Pancreas (tissue), 10 donors: Measurements from ENCODE around the gene SLC39A3. TPM values are rescaled to one million over a fixed set of nuclear protein-coding genes. Genes with fewer than 3 reads are reported as not detected.

ENCODE experiments used
- ATAC-seq, 4 donors: fragments of 200-7000 bp; cut with Tn5 transposase; one replicate each; pipeline versions ENCODE4 v1.8.0 to v1.9.1; 2020; ENCODE audit warnings: mild to moderate bottlenecking in 4 of 4, moderate library complexity in 4 of 4
- DNase-seq, 6 donors: peaks; one replicate each; pipeline ENCODE4 v3.0.0-alpha.2; 2020
- FAIRE-seq: peaks from 2 replicates; lab custom pipeline; 2012; peaks lifted over from hg19 to GRCh38; lab: Jason Lieb, UNC
- H3K27ac ChIP-seq, 4 donors: fragments of 200-600 bp; sonication (generic); 1 replicate in 3 of 4; 2 replicates in 1 of 4; pipeline versions ENCODE4 v1.5.0 to v1.8.0; 2020
- H3K27me3 ChIP-seq, 4 donors: fragments of 200-600 bp; one replicate each; pipeline ENCODE4 v1.8.0; 2021
- H3K36me3 ChIP-seq, 3 donors: fragments of 200-600 bp; sonication (generic) in 1 of 3; one replicate each; pipeline versions ENCODE4 v1.5.0 to v1.8.0; 2020 to 2021
- H3K4me1 ChIP-seq, 3 donors: fragments of 200-600 bp; one replicate each; pipeline ENCODE4 v1.8.0; 2021
- H3K4me3 ChIP-seq, 4 donors: fragments of 200-600 bp; sonication (generic) in 2 of 4; one replicate each; pipeline versions ENCODE4 v1.5.0 to v1.8.0; 2020 to 2021
- H3K9me3 ChIP-seq, 4 donors: fragments of 200-600 bp; one replicate each; pipeline ENCODE4 v1.8.0; 2021
- WGBS, 2 donors: extraction: QIAGEN DNeasy Blood & Tissue Kit; methylation state at CpG; one replicate each; pipeline ENCODE4 v1.1.7; 2013; 5-methylcytosine and 5-hydroxymethylcytosine counted together
- intact Hi-C, 3 donors: fragments of 100-400 bp; cut with DNase I; formaldehyde crosslinking; loops; one replicate each; pipeline versions ENCODE4 v1.11.1 to v1.14.2; 2022
- polyA plus RNA-seq, 2 donors: library from polyadenylated mRNA; stranded (reverse); fragments of 200-250 nt; gene quantifications; one replicate each; pipeline ENCODE4 v1.2.3, GENCODE V29; 2013
- total RNA-seq, 6 donors: library from RNA; stranded (reverse); fragmentation: NEBNext Ultra II Directional in 4 of 6; extraction: Animal tissue kit (Norgen Biotek cat#: 25700) in 4 of 6; gene quantifications; one replicate each; pipeline versions ENCODE4 v1.2.1 to v1.2.4, GENCODE V29; 2021 to 2023
- TF ChIP-seq, protein P1 (sequence below), 4 donors: fragments of 200-600 bp; sonication (generic) in 3 of 4; IDR thresholded peaks; one replicate each; pipeline versions ENCODE4 v1.5.0 to v1.8.0; 2021; ENCODE audit warnings: antibody characterized with exemption in 4 of 4
- donor health status: healthy with polysubstance abuse.
- donor health status: DM: no; HTN: no; CAD: no; lungs with moderate emphysema.
- donor health status: DM: no; HTN: no; CAD: no.
- donor health status: control.
- donor health status: control.
- donor health status: Bipolar disorder and iron deficiency.
- donor health status: DM: yes; HTN: yes; CAD: no.
- donor health status: DM: no; HTN: no; CAD: no.
- donor health status: DM: no; HTN: no; CAD: no.
- donor health status: DM: yes; HTN: yes; CAD: no.

Gene SLC39A3
- total and polyA plus RNA-seq, 8 donors: 8.7 to 25.6 (median 13.0) TPM

DNA sequence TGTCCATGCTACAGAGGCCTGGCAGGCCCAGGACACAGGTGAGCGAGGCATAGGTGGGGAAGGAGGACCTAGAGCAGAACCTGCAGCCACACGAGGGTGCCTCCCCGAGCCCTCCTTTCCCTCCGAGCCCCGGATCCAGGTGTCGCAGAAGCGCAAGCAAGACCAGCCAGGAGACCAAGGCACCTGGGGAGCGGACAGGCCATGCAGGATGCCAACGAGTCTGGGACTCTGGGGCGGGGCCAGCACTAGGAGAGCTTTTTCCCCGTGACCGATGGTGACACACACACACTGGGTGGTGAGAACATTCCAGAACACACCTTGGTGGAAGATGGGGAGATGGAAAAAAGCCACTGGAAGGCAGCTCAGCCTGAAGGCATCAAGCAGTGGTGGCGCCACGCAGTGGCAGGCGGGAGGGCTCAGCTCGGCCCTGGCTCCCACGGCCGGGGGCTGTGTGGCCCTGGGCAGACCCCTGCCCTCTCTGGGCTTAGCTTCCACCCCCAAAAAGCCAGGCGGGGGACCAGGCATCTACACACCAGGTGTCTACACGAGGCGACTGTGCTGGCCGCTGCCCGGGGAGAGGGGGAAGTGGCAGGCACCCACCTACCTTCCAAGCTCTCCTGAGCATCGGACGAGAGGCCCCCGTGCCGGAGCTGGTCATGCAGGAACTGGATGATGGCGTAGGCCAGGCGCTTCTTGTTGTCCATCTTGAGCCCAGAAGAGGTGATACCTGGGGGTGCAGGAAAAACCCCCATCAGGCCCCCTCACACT lies 28.7 kb upstream of the SLC39A3 start:
- Histone ChIP-seq H3K27me3 (no peaks in the 10 kb centered on the region), H3K27ac (no peak overlapping the region), H3K4me3 (no peak overlapping the region), H3K9me3 (no peaks in the 10 kb centered on the region), H3K36me3 (peaks cover 0 to 37% (median 2%) of the 10 kb centered on the region in 3 donors), H3K4me1 (no peaks in the 10 kb centered on the region)
- WGBS, 2 donors: 92 to 94% methylated on average over 29 of the region's 29 CpGs
- intact Hi-C loops: loop anchor here in 1 of 3 donors (10.0 kb wide), 1 partner anchor 114 kb away; no protein-coding TSS in a partner anchor
- no peak for FAIRE-seq
- TF ChIP-seq, protein P1, sequence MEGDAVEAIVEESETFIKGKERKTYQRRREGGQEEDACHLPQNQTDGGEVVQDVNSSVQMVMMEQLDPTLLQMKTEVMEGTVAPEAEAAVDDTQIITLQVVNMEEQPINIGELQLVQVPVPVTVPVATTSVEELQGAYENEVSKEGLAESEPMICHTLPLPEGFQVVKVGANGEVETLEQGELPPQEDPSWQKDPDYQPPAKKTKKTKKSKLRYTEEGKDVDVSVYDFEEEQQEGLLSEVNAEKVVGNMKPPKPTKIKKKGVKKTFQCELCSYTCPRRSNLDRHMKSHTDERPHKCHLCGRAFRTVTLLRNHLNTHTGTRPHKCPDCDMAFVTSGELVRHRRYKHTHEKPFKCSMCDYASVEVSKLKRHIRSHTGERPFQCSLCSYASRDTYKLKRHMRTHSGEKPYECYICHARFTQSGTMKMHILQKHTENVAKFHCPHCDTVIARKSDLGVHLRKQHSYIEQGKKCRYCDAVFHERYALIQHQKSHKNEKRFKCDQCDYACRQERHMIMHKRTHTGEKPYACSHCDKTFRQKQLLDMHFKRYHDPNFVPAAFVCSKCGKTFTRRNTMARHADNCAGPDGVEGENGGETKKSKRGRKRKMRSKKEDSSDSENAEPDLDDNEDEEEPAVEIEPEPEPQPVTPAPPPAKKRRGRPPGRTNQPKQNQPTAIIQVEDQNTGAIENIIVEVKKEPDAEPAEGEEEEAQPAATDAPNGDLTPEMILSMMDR (IDR thresholded peaks at IDR 0.05): no peak
- no peak for DNase-seq
- no peak for ATAC-seq

DNA sequence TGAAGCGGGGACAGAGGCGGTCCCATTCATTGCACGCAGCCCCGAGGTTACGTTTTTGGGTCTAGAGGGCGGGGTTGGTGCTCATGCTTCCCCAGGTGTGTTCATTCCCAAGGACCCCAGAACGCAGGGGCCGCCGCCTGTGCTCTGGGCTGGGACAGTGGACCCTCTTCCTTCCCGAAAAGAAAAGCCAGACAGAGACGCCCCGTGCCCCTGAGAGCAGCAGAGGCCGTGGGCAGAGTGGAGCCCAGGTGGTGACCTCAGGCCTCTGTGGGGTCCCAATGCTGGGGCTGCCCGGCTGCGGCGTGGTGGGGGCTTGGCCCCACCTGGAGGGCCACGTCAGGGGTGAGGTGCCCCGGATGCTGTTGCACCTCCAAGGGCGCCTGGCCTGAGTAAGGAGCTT lies 27.9 kb upstream of the SLC39A3 start:
- peaks cover 0 to 41% (median 9%) of the 10 kb centered on the region in 3 donors for H3K36me3 ChIP-seq
- H3K9me3 ChIP-seq: no peaks in the 10 kb centered on the region
- DNase-seq: no peak
- FAIRE-seq: no peak
- TF ChIP-seq, protein P1 (IDR thresholded peaks at IDR 0.05): no peak
- no peak overlapping the region for H3K4me3 ChIP-seq
- H3K27me3 ChIP-seq: no peaks in the 10 kb centered on the region
- no peaks in the 10 kb centered on the region for H3K4me1 ChIP-seq
- intact Hi-C loops: loop anchor here in 1 of 3 donors (10.0 kb wide), 1 partner anchor 113 kb away; no protein-coding TSS in a partner anchor
- ATAC-seq: no peak
- 92 to 95% methylated on average over 19 of the region's 19 CpGs for WGBS, 2 donors
- H3K27ac ChIP-seq: no peak overlapping the region

DNA sequence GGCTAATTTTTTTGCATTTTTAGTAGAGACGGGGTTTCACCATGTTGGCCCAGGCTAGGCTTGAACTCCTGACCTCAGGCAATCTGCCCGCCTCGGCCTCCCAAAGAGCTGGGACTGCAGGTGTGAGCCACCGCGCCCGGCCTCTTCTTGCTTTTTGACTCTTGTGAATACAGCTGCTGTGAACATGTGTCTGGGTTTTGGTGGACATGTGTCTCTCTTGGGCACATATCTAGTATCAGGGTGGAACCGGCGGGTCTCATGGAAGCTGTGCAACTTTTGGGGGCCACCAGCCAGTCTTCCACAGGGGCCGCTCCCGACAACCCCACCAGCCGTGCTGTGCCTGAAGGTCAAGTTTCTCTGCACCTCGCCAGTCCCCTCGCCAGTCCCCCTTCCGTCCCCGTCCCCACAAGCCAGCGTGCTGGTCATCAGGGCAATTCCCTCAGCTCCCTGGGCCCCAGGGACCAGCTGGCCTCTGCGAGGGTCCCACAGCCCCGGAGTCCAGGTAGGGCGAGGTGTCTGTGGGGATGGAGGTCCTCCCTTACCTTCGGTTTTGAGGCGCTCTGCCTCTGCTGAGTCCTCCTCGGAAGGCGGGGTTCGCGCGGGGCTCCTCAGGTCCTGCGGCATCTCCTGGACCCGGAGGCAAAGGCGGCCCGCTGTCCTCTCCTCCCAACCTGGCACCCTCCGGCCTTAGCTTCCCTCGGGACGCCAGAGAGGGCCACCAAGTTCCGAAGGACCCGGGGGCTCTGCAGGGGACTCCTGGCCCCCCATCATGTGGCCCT lies 27.0 kb upstream of the SLC39A3 start:
- 94 to 95% methylated on average over 30 to 35 of the region's 35 CpGs for whole genome bisulfite sequencing, 2 donors
- no peak for ATAC-seq
- no peak for FAIRE-seq
- Histone ChIP-seq H3K27ac (no peak overlapping the region), H3K27me3 (no peaks in the 10 kb centered on the region), H3K9me3 (no peaks in the 10 kb centered on the region), H3K4me1 (no peaks in the 10 kb centered on the region), H3K4me3 (no peak overlapping the region), H3K36me3 (peaks cover 0 to 48% (median 15%) of the 10 kb centered on the region in 3 donors)
- TF ChIP-seq, protein P1 (IDR thresholded peaks at IDR 0.05): no peak
- intact Hi-C loops: loop anchor here in 1 of 3 donors (10.0 kb wide), 1 partner anchor 112 kb away; no protein-coding TSS in a partner anchor
- DNase-seq: no peak

DNA sequence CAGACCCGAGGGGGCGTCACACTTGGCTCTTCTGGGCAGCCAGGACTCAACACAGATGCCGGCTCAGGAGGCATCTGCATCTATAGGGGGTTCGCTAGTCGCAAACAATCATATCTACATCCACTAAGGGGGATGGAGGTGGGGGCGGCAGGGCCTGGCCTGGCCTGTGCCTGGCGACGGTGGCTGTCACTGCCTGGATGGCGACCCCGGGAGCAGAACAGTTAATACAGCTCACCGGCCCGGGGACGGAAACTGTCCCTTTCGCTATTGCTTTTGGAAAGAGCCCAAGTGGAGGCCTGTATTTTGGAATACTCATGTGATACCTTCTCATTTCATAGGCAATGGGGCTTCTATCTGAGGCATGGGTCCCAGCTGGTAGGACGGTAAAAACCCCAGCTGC lies 25.6 kb upstream of the SLC39A3 start:
- Histone ChIP-seq H3K9me3 (no peaks in the 10 kb centered on the region), H3K27ac (no peak overlapping the region), H3K4me1 (no peaks in the 10 kb centered on the region), H3K36me3 (peaks cover 0 to 59% (median 16%) of the 10 kb centered on the region in 3 donors), H3K27me3 (no peaks in the 10 kb centered on the region), H3K4me3 (no peak overlapping the region)
- intact Hi-C loops: loop anchor here in 1 of 3 donors (10.0 kb wide), 1 partner anchor 111 kb away; no protein-coding TSS in a partner anchor
- TF ChIP-seq, protein P1 (IDR thresholded peaks at IDR 0.05): no peak
- DNase-seq: no peak
- WGBS, 2 donors: 89 to 91% methylated on average over 15 of the region's 15 CpGs
- no peak for ATAC-seq
- no peak for FAIRE-seq
